Fibroblast of lung (primary cell): ENCODE data around the gene NEK11.

Experiments used
- CTCF ChIP-seq, 2 donors: IDR thresholded peaks in 1 of 2; conservative IDR thresholded peaks in 1 of 2; 1 replicate in 1 of 2; 2 replicates in 1 of 2; pipeline ENCODE4 v1.5.1; 2011 to 2012; ENCODE audit warnings: low read length in 2 of 2, control low read depth in 1 of 2, inconsistent platforms in 1 of 2, low read depth in 1 of 2, mild to moderate bottlenecking in 1 of 2
- EZH2 ChIP-seq: IDR thresholded peaks from 2 replicates; pipeline ENCODE4 v1.5.1; 2012; ENCODE audit warnings: low read length, control low read depth, mild to moderate bottlenecking; ENCODE audit errors: missing control alignments

- TF ChIP-seq CTCF (conservative IDR thresholded peaks at IDR 0.05 in 1 of 2, IDR thresholded peaks at IDR 0.05 in 1 of 2; ENCODE audit: low read depth in 1 of 2, low read length in 2 of 2) (no peak), EZH2 (no peak)
Measured at GRCh38 chr3:131216330-131216729, 189.7 kb downstream of the NEK11 start.
